Esophagus muscularis mucosa (tissue), 3 donors: Measurements from ENCODE around the gene FILIP1L.

Source experiments
- CTCF ChIP-seq, 3 experiments: fragments of 200-600 bp in 2 of 3; fragments of 450-650 bp in 1 of 3; sonication (generic) in 2 of 3; IDR thresholded peaks; one replicate each; pipeline ENCODE4 v1.5.1; 2017 to 2019; ENCODE audit warnings: antibody characterized with exemption in 3 of 3, mild to moderate bottlenecking in 2 of 3, moderate library complexity in 1 of 3
- POLR2A ChIP-seq: fragments of 450-650 bp; IDR thresholded peaks from one replicate; pipeline ENCODE4 v1.6.1; 2017; ENCODE audit warnings: antibody characterized with exemption, moderate library complexity, mild to moderate bottlenecking, low read depth
- POLR2AphosphoS5 ChIP-seq, 2 donors: sonication (generic); formaldehyde crosslinking; IDR thresholded peaks; one replicate each; pipeline ENCODE4 v1.6.1; 2017; ENCODE audit warnings: antibody characterized with exemption in 2 of 2

GRCh38 chr3:100081311-100081710 is 33.0 kb downstream of the FILIP1L start:
- no peak for TF ChIP-seq POLR2A
- no peak for TF ChIP-seq CTCF (IDR thresholded peaks at IDR 0.05)
- TF ChIP-seq POLR2AphosphoS5 (IDR thresholded peaks at IDR 0.05): no peak
